HFFc6 (cell line): ENCODE results near the gene RABEPK. TPM values are rescaled to one million over a fixed set of nuclear protein-coding genes. Genes with fewer than 3 reads are reported as not detected.
A peak's percentile ranks its signal among the peaks of the same experiment; 100 is the strongest.
"Not testable (repeated sequence)": the region's sequence is repeated elsewhere in the genome, so short reads cannot be mapped to it uniquely, and the experiment has no call there.

ENCODE experiments used
- DNase-seq: peaks from one replicate; pipeline ENCODE4 v3.0.0-alpha.2; 2018
- H3K27ac Mint-ChIP-seq: 2 replicates; pipeline ENCODE4 v1.8.0; 2020; ENCODE audit warnings: mild to moderate bottlenecking, mixed read lengths
- H3K27me3 Mint-ChIP-seq: 2 replicates; pipeline ENCODE4 v1.8.0; 2021; ENCODE audit warnings: mild to moderate bottlenecking, moderate library complexity, mixed read lengths; ENCODE audit not compliant: insufficient read depth
- H3K36me3 Mint-ChIP-seq: 2 replicates; pipeline ENCODE4 v1.8.0; 2021; ENCODE audit warnings: low read depth, mixed read lengths
- H3K4me1 Mint-ChIP-seq: 2 replicates; pipeline ENCODE4 v1.8.0; 2020; ENCODE audit warnings: low read depth, mixed read lengths
- H3K4me3 Mint-ChIP-seq: 2 replicates; pipeline ENCODE4 v1.8.0; 2020; ENCODE audit warnings: mild to moderate bottlenecking, moderate library complexity, mixed read lengths
- H3K9me3 Mint-ChIP-seq: 2 replicates; pipeline ENCODE4 v1.8.0; 2020; ENCODE audit warnings: mild to moderate bottlenecking, mixed read lengths
- CTCF ChIP-seq: fragments of 200-600 bp; sonication (generic); IDR thresholded peaks from 2 replicates; pipeline ENCODE4 v1.5.0; 2021; ENCODE audit warnings: antibody characterized with exemption, mild to moderate bottlenecking
- total RNA-seq, 6 experiments: library from RNA; stranded (reverse); fragmentation: NEBNext Ultra II Directional; extraction: Animal tissue kit (Norgen Biotek cat#: 25700); gene quantifications; 2 replicates in 1 of 6; 3 replicates in 5 of 6; pipeline ENCODE4 v1.2.3, GENCODE V29; 2021

The RABEPK gene
- total RNA-seq, 6 experiments from 2014 or later: 29.6 to 39.2 (median 32.7) TPM

GRCh38 chr9:125189361-125190289 lies 10.7 kb upstream of the RABEPK start, which contains the start of gene PPP6C:
PPP6C (minus strand) TSS chr9:125189803; CDS start chr9:125189718, 85 bp downstream.
- Mint-ChIP-seq H3K4me1 (peaks cover 19% of the 10 kb centered on the region), H3K27ac (peak within 1 kb of the TSS; percentile 92), H3K36me3 (no peaks in the 10 kb centered on the region), H3K27me3 (no peaks in the 10 kb centered on the region), H3K9me3 (no peaks in the 10 kb centered on the region), H3K4me3 (peak within 1 kb of the TSS; percentile 99)
- TF ChIP-seq CTCF: peak; percentile 81
- peak; percentile 95 for DNase-seq

- Mint-ChIP-seq H3K9me3 (no peaks in the 10 kb centered on the region), H3K27me3 (no peaks in the 10 kb centered on the region), H3K4me3 (peak overlapping the region; percentile 99), H3K4me1 (peaks cover 19% of the 10 kb centered on the region), H3K36me3 (no peaks in the 10 kb centered on the region), H3K27ac (peak overlapping the region; percentile 92)
- TF ChIP-seq CTCF: no peak
- no peak for DNase-seq
Measured at GRCh38 chr9:125190361-125190801, 10.0 kb upstream of the RABEPK start.

- not testable (repeated sequence) for H3K27ac Mint-ChIP-seq, H3K27me3 Mint-ChIP-seq, DNase-seq
Measured at GRCh38 chr9:125194466-125194865, 5.9 kb upstream of the RABEPK start.

GRCh38 chr9:125195591-125195990 lies 4.8 kb upstream of the RABEPK start:
- H3K36me3 Mint-ChIP-seq, DNase-seq, H3K4me1 Mint-ChIP-seq, H3K9me3 Mint-ChIP-seq, H3K27ac Mint-ChIP-seq, H3K27me3 Mint-ChIP-seq, H3K4me3 Mint-ChIP-seq: not testable (repeated sequence)

More at GRCh38 chr9:125194466-125194865, 5.9 kb upstream of the RABEPK start:
- not testable (repeated sequence) for H3K36me3 Mint-ChIP-seq, H3K9me3 Mint-ChIP-seq, H3K4me3 Mint-ChIP-seq
- peaks cover 11% of the 10 kb centered on the region for H3K4me1 Mint-ChIP-seq

GRCh38 chr9:125202846-125203618 lies 2.7 kb downstream of the RABEPK start:
- Mint-ChIP-seq H3K4me1 (peaks cover 21% of the 10 kb centered on the region), H3K27ac (peak overlapping the region; percentile 52), H3K27me3 (no peaks in the 10 kb centered on the region), H3K4me3 (peak overlapping the region; percentile 24; the same call in 1 of the 2 replicates), H3K9me3 (no peaks in the 10 kb centered on the region), H3K36me3 (peaks cover 27% of the 10 kb centered on the region)
- peak; percentile 21; the same call in 1 of the 2 replicates for TF ChIP-seq CTCF
- no peak for DNase-seq

GRCh38 chr9:125204477-125204876 lies 4.1 kb downstream of the RABEPK start:
- H3K4me3 Mint-ChIP-seq: no peak overlapping the region
- H3K9me3 Mint-ChIP-seq: no peaks in the 10 kb centered on the region
- no peak overlapping the region for H3K27ac Mint-ChIP-seq
- H3K27me3 Mint-ChIP-seq: no peaks in the 10 kb centered on the region
- peaks cover 19% of the 10 kb centered on the region for H3K4me1 Mint-ChIP-seq
- TF ChIP-seq CTCF: no peak
- peaks cover 34% of the 10 kb centered on the region for H3K36me3 Mint-ChIP-seq
- no peak for DNase-seq
